Fibroblast of lung (primary cell): Measurements from ENCODE around the gene GRIK1. TPM values are rescaled to one million over a fixed set of nuclear protein-coding genes. Genes with fewer than 3 reads are reported as not detected.

Source experiments
- DNase-seq, 2 donors: peaks; one replicate each; pipeline versions ENCODE4 v3.0.0 to v3.0.0-alpha.2; 2010; ENCODE audit warnings: low read depth in 2 of 2
- H2AFZ ChIP-seq: 2 replicates; pipeline ENCODE4 v1.5.1; 2012; ENCODE audit warnings: low read length, control low read depth, inconsistent platforms
- H3K27ac ChIP-seq: 2 replicates; pipeline ENCODE4 v1.5.1; 2011; ENCODE audit warnings: low read length, control low read depth; ENCODE audit not compliant: insufficient read depth
- H3K27me3 ChIP-seq: 2 replicates; pipeline ENCODE4 v1.5.1; 2011; ENCODE audit warnings: mild to moderate bottlenecking, low read length; ENCODE audit not compliant: control insufficient read depth, insufficient read depth
- H3K36me3 ChIP-seq: 2 replicates; pipeline ENCODE4 v1.5.1; 2011; ENCODE audit warnings: low read length; ENCODE audit not compliant: control insufficient read depth, insufficient read depth
- H3K4me1 ChIP-seq: 2 replicates; pipeline ENCODE4 v1.5.1; 2011; ENCODE audit warnings: low read length; ENCODE audit not compliant: control insufficient read depth, insufficient read depth; ENCODE audit errors: extremely low read depth
- H3K4me2 ChIP-seq: 2 replicates; pipeline ENCODE4 v1.5.1; 2011; ENCODE audit warnings: low read length, control low read depth; ENCODE audit not compliant: insufficient read depth; ENCODE audit errors: extremely low read depth
- H3K4me3 ChIP-seq, 4 experiments: fragments of 200-600 bp in 1 of 4; sonication (generic) in 1 of 4; replicated peaks in 1 of 4; 2 replicates each; pipeline ENCODE4 v1.5.1; 2011 to 2016; ENCODE audit warnings: low read length in 4 of 4, low read depth in 3 of 4, mild to moderate bottlenecking in 3 of 4, control low read depth in 2 of 4, inconsistent platforms in 1 of 4, mixed read lengths in 1 of 4; ENCODE audit not compliant: insufficient read depth in 1 of 4; ENCODE audit errors: control extremely low read depth in 1 of 4
- H3K79me2 ChIP-seq: 2 replicates; pipeline ENCODE4 v1.5.1; 2012; ENCODE audit warnings: mild to moderate bottlenecking, low read length, inconsistent platforms; ENCODE audit not compliant: control insufficient read depth, insufficient read depth
- H3K9ac ChIP-seq: 2 replicates; pipeline ENCODE4 v1.5.1; 2011; ENCODE audit warnings: mild to moderate bottlenecking, low read length, control low read depth; ENCODE audit not compliant: insufficient read depth
- H3K9me3 ChIP-seq: 2 replicates; pipeline ENCODE4 v1.5.1; 2012; ENCODE audit warnings: low read depth, low read length; ENCODE audit not compliant: control insufficient read depth, insufficient read depth
- H4K20me1 ChIP-seq: 2 replicates; pipeline ENCODE4 v1.5.1; 2011; ENCODE audit warnings: low read length; ENCODE audit not compliant: control insufficient read depth, insufficient read depth; ENCODE audit errors: extremely low read depth
- EZH2 ChIP-seq: IDR thresholded peaks from 2 replicates; pipeline ENCODE4 v1.5.1; 2012; ENCODE audit warnings: low read length, control low read depth, mild to moderate bottlenecking; ENCODE audit errors: missing control alignments
- polyA plus RNA-seq, 2 donors: library from polyadenylated mRNA; depleted of rRNA in 1 of 2; stranded (reverse) in 1 of 2; unstranded in 1 of 2; fragments of >200 nt; gene quantifications; 2 replicates each; pipeline ENCODE4 v1.2.1, GENCODE V29; 2011 to 2012; ENCODE audit warnings: missing spikeins in 1 of 2
- total RNA-seq: library from RNA; depleted of rRNA; stranded (reverse); fragments of >200 nt; gene quantifications from 2 replicates; pipeline ENCODE4 v1.2.1, GENCODE V29; 2014
- TF ChIP-seq, protein P1 (sequence below), 2 donors: IDR thresholded peaks in 1 of 2; conservative IDR thresholded peaks in 1 of 2; 1 replicate in 1 of 2; 2 replicates in 1 of 2; pipeline ENCODE4 v1.5.1; 2011 to 2012; ENCODE audit warnings: low read length in 2 of 2, control low read depth in 1 of 2, inconsistent platforms in 1 of 2, low read depth in 1 of 2, mild to moderate bottlenecking in 1 of 2

The GRIK1 gene
- total and polyA plus RNA-seq, 2 donors (not counting 1 experiment from before 2014, with no cell fraction given) = not detected

DNA sequence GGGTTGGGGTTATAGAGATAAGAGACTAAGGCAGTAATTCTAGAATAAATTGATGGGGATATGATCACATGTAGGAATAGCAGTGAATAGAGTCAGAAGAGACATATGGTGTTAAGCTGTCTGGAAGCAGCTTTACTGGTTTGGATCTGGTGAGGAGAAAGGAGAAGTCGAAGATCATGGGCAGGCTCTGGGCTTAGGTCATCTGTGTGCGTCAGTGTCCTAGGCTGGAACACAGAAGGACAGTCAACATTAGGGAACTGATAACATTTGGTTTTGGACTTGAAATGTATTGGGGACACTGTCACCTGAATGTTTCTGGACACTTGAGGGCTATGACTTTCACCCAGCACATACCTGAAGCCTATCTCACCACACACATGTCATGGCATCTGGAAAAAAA, 13.9 kb upstream of the GRIK1 start:
- H4K20me1 ChIP-seq = no peaks in the 10 kb centered on the region
- no peak overlapping the region for H3K4me2 ChIP-seq
- no peaks in the 10 kb centered on the region for H3K4me1 ChIP-seq
- H3K27me3 ChIP-seq = no peaks in the 10 kb centered on the region
- no peak overlapping the region for H3K27ac ChIP-seq
- no peak overlapping the region for H3K4me3 ChIP-seq
- no peak for DNase-seq
- TF ChIP-seq, protein P1, sequence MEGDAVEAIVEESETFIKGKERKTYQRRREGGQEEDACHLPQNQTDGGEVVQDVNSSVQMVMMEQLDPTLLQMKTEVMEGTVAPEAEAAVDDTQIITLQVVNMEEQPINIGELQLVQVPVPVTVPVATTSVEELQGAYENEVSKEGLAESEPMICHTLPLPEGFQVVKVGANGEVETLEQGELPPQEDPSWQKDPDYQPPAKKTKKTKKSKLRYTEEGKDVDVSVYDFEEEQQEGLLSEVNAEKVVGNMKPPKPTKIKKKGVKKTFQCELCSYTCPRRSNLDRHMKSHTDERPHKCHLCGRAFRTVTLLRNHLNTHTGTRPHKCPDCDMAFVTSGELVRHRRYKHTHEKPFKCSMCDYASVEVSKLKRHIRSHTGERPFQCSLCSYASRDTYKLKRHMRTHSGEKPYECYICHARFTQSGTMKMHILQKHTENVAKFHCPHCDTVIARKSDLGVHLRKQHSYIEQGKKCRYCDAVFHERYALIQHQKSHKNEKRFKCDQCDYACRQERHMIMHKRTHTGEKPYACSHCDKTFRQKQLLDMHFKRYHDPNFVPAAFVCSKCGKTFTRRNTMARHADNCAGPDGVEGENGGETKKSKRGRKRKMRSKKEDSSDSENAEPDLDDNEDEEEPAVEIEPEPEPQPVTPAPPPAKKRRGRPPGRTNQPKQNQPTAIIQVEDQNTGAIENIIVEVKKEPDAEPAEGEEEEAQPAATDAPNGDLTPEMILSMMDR (conservative IDR thresholded peaks at IDR 0.05 in 1 of 2, IDR thresholded peaks at IDR 0.05 in 1 of 2; ENCODE audit: low read depth in 1 of 2, low read length in 2 of 2) = no peak
- TF ChIP-seq EZH2 = no peak
- no peaks in the 10 kb centered on the region for H3K9me3 ChIP-seq
- no peak overlapping the region for H2AFZ ChIP-seq
- H3K79me2 ChIP-seq = no peaks in the 10 kb centered on the region
- H3K9ac ChIP-seq = no peak overlapping the region
- no peaks in the 10 kb centered on the region for H3K36me3 ChIP-seq

DNA sequence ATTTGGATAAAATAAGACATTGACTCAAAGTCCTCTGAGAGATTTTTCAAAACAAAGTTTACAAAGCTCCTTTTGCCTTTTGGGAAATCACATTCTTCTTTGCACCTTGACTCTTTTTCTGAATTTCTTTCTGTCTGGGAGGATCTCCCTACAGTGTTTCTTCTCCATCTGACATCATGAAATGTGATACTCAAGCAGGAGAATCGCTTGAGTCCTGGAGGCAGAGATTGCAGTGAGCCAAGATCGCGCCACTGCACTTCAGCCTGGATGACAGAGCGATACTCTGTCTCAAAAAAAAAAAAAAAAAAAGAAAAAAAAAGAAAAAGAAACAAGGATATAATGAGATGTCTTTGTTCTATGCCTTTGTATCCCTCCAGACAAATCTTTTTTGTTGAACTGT, 13.3 kb upstream of the GRIK1 start:
- no peak overlapping the region for H3K4me2 ChIP-seq

DNA sequence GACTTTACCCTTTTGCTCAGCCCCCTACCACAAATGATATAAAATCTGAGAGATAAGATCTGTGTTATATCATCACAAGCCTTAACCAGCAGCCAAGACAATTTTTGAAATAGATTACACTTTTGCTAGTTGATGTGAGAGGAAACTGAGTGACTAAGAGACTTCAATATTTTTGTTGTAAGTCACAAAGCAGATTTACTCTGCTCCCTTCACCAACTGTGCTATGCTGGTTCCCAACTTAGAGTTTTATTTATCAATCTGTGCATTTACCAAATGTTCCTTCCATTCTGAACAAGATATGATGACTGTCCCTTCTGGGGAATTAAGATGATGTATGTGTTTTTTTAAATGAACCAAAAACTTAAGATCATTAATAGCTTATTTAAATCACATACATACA, 12.1 kb upstream of the GRIK1 start:
- DNase-seq = no peak
- H3K27ac ChIP-seq = no peak overlapping the region
- H3K9ac ChIP-seq = no peak overlapping the region
- no peaks in the 10 kb centered on the region for H3K79me2 ChIP-seq
- H2AFZ ChIP-seq = no peak overlapping the region
- H3K4me1 ChIP-seq = no peaks in the 10 kb centered on the region
- no peaks in the 10 kb centered on the region for H3K9me3 ChIP-seq
- no peaks in the 10 kb centered on the region for H3K36me3 ChIP-seq
- H3K27me3 ChIP-seq = no peaks in the 10 kb centered on the region
- no peak overlapping the region for H3K4me2 ChIP-seq
- H4K20me1 ChIP-seq = no peaks in the 10 kb centered on the region
- TF ChIP-seq EZH2 = no peak
- TF ChIP-seq, protein P1 (conservative IDR thresholded peaks at IDR 0.05 in 1 of 2, IDR thresholded peaks at IDR 0.05 in 1 of 2; ENCODE audit: low read depth in 1 of 2, low read length in 2 of 2) = no peak
- H3K4me3 ChIP-seq = no peak overlapping the region

More for the DNA sequence above, 13.3 kb upstream of the GRIK1 start:
- no peak for DNase-seq
- H3K9me3 ChIP-seq = no peaks in the 10 kb centered on the region
- H3K36me3 ChIP-seq = no peaks in the 10 kb centered on the region
- no peaks in the 10 kb centered on the region for H3K79me2 ChIP-seq
- H3K4me3 ChIP-seq = no peak overlapping the region
- no peak overlapping the region for H2AFZ ChIP-seq
- TF ChIP-seq, protein P1 (conservative IDR thresholded peaks at IDR 0.05 in 1 of 2, IDR thresholded peaks at IDR 0.05 in 1 of 2; ENCODE audit: low read depth in 1 of 2, low read length in 2 of 2) = no peak
- TF ChIP-seq EZH2 = no peak
- H3K27ac ChIP-seq = no peak overlapping the region
- no peaks in the 10 kb centered on the region for H3K4me1 ChIP-seq
- no peaks in the 10 kb centered on the region for H4K20me1 ChIP-seq
- no peaks in the 10 kb centered on the region for H3K27me3 ChIP-seq
- no peak overlapping the region for H3K9ac ChIP-seq
